GM12874 (cell line): Measurements from ENCODE around the gene FAH.

ENCODE experiments used
- CTCF ChIP-seq: IDR thresholded peaks from 2 replicates; pipeline ENCODE4 v1.5.1; 2011; ENCODE audit warnings: low read depth, mild to moderate bottlenecking, control low read depth, low read length, moderate library complexity; ENCODE audit not compliant: insufficient read depth

Gene FAH

GRCh38 chr15:80219955-80220354, 67.2 kb downstream of the FAH start:
- TF ChIP-seq CTCF, result no peak

- no peak for TF ChIP-seq CTCF
Observed at GRCh38 chr15:80228959-80229610, 76.3 kb downstream of the FAH start.

- TF ChIP-seq CTCF, result no peak
Observed at GRCh38 chr15:80231371-80231770, 78.6 kb downstream of the FAH start.

- no peak for TF ChIP-seq CTCF
Observed at GRCh38 chr15:80233581-80233980, 80.8 kb downstream of the FAH start.

- TF ChIP-seq CTCF, result peak; percentile 77
Observed at GRCh38 chr15:80234883-80235282, 82.1 kb downstream of the FAH start.
